Measurements from ENCODE around the gene PPIP5K1.
"Not testable (repeated sequence)": the region's sequence is repeated elsewhere in the genome, so short reads cannot be mapped to it uniquely, and the experiment has no call there.

- not testable (repeated sequence) for TF ChIP-seq CTCF (conservative IDR thresholded peaks at IDR 0.05); EZH2 (IDR thresholded peaks at IDR 0.05; ENCODE audit: low read depth)
Observed at GRCh38 chr15:43566615-43567014, 23.4 kb downstream of the PPIP5K1 start.
